Right lung (tissue), 5 donors: ENCODE results near the gene YPEL2. TPM values are rescaled to one million over a fixed set of nuclear protein-coding genes. Genes with fewer than 3 reads are reported as not detected.
A peak's percentile ranks its signal among the peaks of the same experiment; 100 is the strongest.

Experiments used
- DNase-seq, 2 donors: peaks; one replicate each; pipeline ENCODE4 v3.0.0-alpha.2; 2013
- polyA plus RNA-seq, 5 donors: library from polyadenylated mRNA; unstranded; fragments of 120-200 nt; gene quantifications; one replicate each; pipeline versions ENCODE4 v1.2.1 to v1.2.3, GENCODE V29; 2013; ENCODE audit warnings: inconsistent platforms in 1 of 5, low replicate concordance in 1 of 5; ENCODE audit not compliant: insufficient read length in 5 of 5, insufficient read depth in 1 of 5

Gene YPEL2
- polyA plus RNA-seq, 5 donors = 15.3 to 19.8 (median 18.6) TPM

DNA sequence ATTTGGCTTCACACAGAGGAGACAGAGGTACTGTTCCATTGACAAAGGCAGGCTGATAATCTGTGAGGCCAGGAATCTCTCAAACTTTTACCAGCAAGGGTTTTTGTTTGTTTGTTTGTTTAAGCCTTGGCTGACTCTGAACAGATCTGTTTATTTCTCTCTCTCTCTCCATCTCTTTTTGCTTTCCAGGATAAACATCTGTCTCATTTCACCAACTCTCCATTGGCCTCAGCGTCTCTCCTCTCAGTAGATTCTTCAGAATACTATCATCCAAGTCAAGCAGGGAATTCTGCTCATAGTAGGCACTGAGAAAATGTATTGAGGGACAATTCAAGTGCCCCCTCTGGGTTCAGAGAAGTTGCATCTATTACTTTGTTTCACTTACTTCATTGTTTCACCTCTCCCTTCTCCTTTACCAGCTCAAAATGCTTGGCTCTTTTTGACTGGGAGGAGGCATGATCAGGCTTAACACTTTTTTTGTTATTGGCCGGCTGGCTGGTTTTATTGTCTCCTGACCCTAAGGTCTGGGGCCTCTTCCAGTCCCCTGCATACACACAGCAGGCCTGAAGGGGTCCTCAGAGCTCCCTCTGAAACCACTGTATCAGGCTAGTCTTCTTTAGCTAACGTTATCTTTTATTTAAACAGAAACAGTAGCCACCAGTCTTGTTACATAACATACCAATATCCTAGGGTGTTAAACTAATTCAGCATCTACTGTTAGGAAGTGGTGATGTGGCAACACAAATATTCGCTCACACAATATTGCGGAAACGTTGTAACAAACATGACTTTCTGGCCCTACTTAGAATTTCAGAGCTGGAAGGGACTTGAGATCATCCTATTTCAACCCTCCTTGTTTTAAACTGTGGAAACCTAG is 2.0 kb upstream of the YPEL2 start:
- DNase-seq = peak in 1 of 2 donors; percentile 82

DNA sequence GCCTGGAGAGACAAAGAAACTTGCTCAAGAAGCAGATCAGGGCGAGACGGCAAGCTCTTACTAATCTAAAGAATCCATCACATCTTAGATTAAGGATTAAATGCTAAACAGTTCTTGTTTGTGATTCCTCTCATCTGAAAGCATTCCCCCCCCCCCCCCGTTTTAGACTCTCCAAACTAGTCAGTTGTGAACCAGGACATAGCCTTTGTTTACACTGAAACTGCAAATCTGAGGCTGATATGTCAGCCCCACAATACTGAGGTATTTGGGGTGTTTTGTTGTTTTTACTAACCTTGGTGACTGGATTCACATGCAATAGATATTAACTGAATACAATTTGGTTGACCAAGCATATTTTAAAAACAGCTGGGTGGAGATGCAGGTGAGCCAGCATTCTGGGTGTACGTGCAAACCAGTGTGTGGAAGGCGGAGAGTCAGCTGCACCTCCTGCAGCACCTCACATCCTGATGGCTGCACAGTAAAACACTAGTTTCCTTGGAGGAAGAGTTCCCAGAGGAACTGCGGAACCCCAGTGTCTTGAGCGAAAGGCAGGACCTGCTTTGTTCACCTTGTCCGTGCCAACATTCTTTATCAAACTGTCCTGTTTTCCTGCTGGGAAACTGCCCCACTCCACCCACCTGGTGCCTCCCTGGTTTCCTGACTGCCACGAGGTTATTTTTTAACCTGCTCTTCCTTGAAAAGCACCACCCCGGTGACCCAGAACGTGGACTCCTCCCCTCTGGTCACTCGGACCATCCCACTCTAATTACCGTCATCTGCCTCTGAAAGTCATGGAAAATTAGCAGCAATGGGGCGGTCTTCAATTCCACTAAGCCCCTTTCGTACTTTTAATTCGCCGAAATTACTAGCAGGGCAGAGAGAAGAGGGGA is 1.2 kb upstream of the YPEL2 start:
- peak in 1 of 2 donors; percentile 23 for DNase-seq

DNA sequence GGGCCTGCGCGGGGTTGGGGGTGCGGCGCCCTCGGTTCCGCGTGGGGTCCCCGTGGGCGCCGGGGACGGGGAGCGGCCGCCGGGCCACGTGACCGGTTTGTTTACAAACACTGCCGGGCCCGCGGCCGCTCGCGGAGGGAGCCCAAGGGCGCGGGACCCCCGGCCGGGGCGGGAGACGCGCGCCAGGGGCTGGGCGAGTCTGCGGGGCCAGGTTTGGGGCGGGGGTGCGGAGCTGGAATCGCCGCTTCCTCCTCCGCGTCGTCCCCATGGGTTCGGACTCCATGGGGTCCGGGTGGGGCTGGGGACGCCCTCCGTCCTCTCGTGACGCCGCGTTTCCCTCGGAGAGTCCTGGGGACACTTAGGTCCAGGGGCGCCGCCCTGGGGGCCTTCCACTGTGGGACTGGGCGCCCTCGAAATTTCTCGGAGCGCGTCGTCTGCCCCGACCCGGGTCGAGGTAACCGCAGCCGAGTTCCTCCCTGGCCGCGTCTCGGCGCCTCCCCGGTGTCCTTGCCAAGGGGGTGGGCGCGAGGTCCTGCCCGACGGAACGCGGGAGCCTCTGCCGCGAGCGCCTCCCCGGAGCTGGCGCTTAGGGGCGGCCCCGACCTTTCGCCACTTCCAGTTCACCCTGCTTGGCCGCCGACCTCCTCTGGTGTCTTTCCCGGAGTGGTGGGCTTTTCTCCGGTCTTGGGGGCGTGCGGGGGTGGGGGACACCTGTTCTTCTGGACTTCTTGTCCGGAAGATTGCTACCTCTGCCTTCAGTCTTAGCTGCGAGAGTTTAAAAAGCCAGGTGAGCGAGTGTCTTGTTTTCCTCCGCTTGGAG is 684 bp downstream of the YPEL2 start:
- DNase-seq = peak in 1 of 2 donors; percentile 26

DNA sequence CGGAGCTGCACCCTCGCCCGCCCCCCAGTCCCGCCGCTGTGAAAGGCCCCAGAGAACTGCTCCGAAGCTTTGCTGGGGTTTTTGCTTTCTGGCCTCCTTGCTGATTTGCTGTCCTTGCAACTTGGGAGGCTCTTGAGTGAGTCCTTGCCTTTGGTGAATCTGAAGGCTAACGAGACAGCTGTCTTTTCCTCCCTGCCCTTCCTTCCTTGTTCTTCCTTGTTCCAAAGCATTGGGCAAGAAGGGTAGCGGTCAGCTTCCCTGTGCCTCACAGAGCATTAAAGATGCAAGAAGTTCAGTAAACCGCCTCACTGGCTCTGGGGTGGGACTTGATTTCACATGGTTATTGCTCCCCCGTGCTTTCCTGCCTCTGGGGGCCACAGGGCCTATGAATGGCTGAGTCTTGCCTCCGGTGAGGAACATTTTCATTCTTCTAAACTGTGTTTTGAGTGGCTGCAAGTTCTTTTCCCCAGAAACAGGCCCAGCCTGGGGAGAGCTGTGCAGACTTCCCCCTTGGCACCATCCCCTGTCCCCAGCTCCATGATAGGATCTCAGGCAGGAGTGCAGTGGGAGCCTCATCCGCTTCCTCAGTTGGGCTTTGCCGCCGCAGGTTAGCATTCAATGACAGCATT is 1.4 kb downstream of the YPEL2 start:
- peak in 1 of 2 donors; percentile 13 for DNase-seq

DNA sequence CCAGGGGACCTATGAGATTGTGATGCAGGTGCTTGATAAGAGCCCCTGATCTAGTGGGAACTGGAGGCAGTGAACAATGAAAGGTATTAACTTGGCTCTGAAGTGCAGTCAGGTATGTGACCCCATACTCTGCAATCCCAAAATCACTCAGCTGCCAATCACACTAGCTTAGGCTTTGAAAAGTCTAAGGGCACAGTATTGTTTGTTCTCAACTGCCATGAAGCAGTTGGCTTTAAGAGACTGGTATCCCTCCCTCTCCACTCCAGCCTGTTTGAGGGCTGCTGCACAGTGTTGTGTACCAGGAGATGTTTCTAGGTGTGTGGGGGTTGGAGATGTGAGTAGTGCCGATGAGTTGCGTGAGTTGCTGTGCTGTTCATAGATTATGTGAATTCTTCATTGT is 2.4 kb downstream of the YPEL2 start:
- no peak for DNase-seq

DNA sequence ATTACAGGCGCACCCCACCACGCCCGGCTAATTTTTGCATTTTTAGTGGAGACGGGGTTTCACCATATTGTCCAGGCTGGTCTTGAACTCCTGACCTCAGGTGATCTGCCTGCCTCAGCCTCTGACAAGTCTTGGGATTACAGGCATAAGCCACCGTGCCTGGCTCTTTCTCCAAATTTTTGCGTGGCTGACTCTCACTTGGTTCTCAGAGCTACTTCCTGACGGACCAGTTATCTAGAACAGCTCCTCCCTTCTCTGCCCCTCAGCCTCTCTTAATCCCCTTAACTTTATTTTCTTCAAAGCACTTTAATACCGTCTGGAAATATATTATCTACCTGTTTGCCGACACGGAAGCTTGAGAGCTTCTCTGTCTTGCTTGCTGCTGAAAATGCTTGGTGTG is 4.2 kb downstream of the YPEL2 start:
- no peak for DNase-seq

DNA sequence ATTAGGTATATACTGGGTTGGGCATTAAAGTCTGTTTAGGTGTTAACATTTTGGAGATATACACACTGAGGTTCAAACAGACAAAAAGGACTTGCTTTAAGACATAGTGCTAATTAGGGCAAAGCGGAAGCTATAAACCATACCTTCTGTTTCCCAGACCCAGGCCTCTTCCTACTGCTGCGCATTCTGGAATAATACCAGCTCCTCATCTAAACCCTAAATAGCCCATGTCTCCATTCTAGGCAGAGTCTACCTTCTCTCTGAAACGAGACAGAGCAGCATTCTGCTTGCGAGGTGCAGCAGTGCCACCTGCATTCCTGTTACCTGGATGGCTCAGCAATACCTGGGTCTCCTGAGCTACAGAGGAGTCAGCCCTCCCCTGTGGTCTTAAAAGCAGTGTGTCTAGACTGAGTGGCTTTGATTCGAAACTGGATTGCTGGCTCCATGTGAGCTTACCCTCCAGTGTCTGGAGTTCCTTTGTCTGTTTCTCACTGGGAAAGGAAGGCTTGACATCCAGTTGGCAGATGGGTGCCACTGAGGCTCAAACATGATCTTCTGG is 6.4 kb downstream of the YPEL2 start:
- DNase-seq = no peak

DNA sequence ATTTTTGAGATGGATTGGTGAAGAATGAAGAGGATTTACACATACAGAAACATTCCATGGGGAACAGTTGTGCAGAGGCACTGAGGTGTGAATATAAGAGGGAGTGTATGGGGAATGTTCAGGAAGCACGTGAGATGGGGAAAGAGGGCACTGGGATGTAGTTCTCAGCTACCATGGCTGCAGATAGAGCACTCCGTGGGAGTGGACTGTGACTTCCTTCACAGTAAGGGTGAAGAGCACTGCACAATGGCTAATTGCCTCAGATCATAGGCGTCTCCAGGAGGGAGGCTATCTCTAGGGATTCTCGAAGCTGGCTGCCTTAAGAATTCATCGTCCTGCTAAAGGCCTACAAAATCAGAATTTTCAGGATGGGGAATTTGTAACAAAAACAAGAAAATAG is 7.0 kb downstream of the YPEL2 start:
- no peak for DNase-seq

DNA sequence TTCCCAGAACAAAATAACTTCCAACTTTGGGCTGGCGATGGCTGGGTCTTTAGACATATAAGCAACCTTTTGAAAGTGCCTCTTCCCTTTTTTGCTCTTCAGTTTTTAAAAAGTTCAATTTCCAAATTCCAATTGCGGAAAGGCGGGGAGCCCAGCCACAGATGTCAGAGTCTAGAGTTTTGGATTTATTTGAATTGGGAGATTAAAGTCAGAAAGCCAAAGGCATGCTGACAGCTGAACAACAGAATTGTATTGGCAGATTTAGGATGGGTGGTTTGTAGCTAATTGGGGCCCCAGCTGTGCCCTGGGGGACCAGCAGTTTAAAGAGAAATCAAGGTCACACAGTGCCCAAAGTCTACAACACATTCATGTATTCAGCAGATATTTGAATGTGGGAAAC is 10.5 kb downstream of the YPEL2 start:
- DNase-seq = no peak

DNA sequence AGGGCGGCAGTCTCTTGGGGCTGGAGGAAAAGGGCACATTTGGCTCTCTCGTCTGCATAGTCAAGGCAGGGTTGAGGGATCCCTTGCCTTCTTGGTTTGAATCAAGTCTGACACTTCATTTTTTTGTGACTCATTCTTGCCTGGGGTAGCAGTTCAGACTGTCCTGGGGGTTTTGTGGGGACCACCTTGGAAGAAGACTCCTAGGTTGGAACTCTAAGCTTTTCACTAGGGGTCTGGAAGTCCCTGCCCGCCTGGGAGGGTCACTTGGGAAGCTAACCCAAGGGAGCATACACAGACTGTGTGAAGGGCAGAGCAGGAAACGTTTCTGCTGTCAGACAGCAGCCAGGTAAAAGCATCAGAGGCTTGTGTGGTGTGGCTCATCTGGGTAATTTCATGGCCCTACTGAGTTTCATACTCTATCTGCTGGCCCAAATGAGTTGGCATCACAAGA is 11.3 kb downstream of the YPEL2 start:
- no peak for DNase-seq

DNA sequence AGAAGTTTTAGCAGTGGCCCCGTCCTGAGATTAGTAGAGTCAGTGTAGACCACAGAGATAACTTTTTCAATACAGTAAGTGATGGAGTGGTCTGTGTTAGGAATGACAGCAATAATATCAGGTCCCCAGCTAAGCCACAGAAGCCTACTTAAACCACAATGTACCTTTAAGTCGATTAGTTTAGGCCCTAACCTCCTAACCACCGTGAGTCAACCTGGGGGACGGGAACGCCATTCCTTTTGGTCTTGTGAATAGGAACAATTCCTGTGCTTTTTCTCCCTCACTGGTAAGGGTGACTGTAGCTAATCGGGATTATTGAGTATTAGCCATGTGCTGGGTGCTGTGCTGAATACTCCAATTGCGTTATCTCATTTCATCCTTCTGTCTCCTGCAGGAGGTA is 14.0 kb downstream of the YPEL2 start:
- no peak for DNase-seq

DNA sequence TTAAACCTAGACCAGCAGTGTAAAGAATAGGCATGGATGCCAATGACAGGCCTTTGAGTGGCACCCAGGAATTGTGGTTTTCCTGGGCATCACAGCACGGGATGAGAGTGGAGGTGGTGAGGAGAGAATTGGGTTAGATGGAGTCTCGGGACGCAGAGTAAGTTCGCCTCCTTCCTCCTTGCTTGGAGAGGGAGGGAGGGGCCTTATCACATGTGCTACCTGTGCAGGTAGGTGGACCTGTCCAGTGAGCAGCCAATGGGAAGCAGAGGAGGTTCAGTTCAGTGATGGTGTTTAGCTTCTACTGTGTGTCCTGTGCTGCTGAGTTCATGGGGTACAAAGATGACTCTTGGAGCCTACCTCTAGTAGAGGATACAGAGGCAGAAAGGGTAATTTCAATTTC is 14.9 kb downstream of the YPEL2 start:
- DNase-seq = no peak

DNA sequence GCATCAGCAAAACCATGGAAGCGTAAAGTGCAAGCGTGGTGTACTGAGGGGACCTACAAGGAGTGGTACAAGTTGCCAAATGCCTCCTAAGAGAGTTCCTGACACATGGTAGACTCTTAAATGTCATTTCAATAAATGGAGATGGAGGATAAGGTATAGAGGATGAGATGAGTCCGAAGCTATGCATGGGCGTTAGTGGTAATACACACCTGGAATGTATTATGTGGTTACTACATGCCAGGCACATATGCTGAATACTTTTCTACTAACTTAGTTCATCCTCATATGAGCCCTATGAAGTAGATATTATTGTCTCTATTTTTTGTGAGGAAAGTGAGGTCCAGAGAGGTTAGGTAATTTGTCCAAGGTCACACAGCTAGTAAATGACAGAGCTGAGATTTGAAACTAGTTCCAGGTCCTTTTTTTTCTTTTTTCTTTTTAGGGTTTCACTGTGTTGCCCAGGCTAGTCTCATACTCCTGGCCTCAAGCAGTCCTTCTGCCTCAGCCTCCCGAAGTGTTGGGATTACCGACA is 15.5 kb downstream of the YPEL2 start:
- no peak for DNase-seq

DNA sequence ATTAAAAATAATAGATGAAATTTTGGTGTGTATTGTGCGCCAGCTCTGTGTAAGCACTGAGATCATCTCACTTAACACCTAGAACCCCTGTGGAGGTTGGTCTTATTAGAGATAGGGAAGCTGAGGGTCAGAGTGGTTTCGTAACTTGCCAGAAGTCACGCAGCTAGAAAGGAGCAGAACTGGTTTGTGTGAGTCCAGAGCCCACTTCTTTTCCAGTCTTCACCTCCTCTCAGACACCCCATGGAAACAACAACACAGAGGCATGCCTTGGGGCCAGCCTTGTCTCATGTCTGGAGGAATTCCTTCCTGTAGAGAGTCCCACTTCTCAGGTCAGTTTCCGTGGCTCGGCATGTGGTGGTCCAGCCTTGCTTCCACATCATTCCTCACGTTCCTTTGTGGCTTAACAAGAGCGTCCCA is 16.5 kb downstream of the YPEL2 start:
- no peak for DNase-seq

DNA sequence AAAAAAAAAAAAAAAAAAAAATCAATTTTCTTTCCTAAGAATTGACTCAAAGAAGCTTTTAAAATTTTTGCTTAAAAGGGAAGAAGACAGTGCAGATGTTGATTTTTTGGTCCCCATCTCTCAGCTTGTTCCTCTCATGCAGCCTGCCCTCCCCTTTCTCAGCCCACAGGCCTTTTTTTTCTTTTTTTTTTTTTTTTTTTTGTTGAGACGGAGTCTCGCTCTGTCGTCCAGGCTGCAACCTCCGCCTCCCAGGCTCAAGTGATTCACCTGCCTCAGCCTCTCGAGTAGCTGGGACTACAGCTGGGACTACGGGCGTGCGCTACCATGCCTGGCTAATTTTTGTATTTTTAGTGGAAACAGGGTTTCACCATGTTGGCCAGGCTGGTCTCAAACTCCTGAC is 17.7 kb downstream of the YPEL2 start:
- DNase-seq = no peak

DNA sequence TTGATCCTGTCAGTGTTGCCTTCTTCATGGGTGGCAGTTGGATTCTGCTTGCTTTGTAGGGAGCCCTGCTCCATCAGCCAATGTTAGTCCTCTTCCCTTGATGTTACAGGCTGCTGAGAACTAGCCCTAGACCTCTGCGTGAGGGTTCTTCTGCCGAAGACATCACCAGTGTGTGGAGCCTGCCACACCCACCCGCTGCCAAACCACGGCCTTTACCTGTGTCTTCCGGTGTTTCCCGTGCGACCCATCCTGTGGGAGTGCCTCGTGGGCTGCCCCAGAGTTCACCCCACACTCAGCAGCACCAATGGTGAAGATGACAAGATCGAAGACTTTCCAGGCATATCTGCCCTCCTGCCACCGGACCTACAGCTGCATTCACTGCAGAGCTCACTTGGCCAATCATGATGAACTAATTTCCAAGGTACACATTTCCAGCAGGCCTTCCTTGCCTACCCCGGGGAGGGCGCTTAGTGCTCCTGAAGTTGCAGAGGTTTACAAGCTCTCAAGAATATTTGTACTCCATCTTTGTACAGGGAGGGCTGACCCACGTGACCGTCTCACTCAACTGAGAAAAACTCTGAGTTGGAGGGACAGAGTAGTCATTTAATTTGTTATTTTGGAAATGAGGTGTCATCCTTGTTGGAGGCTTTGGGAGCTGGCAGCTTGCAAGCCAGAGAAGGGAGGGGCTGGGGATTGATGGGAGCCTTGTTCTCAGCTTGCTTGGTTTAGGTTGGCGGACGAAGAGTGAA is 21.8 kb downstream of the YPEL2 start:
- no peak for DNase-seq

DNA sequence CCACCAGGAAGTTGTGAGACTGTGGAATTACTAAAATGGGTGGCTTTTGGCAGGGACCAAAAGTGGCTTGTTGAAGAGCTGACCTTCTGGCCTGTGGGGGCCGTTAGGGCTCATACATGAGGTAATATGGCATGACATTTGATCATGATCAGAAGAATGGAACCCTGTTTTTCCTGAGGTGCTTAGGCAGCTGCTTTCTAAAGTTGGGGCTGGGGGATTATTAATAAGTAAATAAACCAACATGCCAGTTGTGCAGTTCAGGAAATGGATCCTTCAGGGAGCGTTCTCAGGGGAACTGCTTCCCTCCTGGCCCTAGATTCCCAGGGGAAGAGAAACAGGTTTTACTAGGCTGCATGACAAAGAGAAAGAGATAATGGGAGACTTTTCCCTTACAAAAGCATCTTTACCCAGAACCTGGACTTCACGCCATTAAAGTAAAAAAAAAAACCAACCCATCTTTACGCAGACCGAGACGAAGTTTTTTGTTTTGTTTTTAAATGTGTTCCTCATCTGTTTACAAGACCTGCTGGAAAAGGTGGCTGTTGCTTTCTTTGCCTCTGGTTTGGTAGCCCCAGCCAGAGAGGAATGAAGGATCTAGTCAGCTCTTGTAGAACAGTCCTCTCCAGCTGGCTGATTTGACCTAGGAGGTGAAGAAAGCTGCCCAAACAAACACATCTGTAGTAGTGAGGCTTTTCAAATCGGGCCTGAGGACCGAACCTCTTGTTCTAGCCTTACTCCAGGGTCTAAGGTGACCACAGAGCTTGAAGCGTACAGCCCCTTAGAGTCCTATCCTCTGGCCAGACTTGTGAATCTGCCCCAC is 22.7 kb downstream of the YPEL2 start:
- no peak for DNase-seq

DNA sequence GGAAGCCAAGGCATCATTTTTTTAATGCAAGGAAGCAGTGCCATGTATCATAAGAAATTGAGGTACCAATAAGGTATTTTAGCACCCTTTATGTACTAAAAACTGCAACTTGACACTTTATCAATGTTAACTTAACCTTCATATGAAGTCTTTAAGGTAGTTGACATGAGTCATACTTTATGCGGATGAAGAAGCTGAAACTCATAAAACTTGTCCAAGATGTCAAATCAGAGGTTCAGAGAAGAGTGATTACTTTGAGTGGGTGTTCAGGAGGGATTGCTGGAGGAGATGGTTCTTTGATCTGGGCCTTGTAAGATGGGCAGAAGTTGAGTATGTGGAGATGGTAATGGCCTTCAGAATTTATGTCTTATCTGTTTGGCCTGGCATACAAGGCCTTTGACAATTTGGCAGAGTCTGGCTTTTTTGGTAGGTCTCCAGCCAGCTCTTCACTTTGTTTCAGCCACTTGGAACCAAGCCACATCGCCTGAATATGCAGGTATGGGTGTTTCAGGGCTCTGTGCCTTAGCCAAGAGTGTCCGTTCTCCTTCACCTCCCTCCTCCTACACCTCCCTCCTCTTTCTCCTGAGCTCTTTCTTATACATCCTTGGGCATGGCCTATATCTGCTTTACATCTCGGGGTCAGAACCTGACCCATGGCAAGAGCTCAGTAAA is 23.7 kb downstream of the YPEL2 start:
- DNase-seq = no peak
